Adipocyte (in vitro differentiated cells): ENCODE data around the gene CRB1.

Experiments
- DNase-seq: peaks from one replicate; pipeline ENCODE4 v3.0.0-alpha.2; 2015; ENCODE audit warnings: low read depth
- H3K27me3 ChIP-seq: replicated peaks from 2 replicates; pipeline ENCODE4 v1.7.0; 2013; ENCODE audit warnings: mild to moderate bottlenecking, low read length, moderate library complexity; ENCODE audit not compliant: control insufficient read depth, insufficient read depth
- H3K36me3 ChIP-seq: 2 replicates; pipeline ENCODE4 v1.7.0; 2013; ENCODE audit warnings: low read length, mild to moderate bottlenecking, moderate library complexity; ENCODE audit not compliant: control insufficient read depth, insufficient read depth, severe bottlenecking
- H3K4me1 ChIP-seq: 2 replicates; pipeline ENCODE4 v1.7.0; 2013; ENCODE audit warnings: mild to moderate bottlenecking, low read length, moderate library complexity; ENCODE audit not compliant: control insufficient read depth, insufficient read depth
- H3K4me3 ChIP-seq: 2 replicates; pipeline ENCODE4 v1.7.0; 2013; ENCODE audit warnings: mild to moderate bottlenecking, low read length, moderate library complexity
- H3K9ac ChIP-seq: 2 replicates; pipeline ENCODE4 v1.7.0; 2013; ENCODE audit warnings: mild to moderate bottlenecking, low read length, moderate library complexity
- H3K9me3 ChIP-seq: 2 replicates; pipeline ENCODE4 v1.7.0; 2013; ENCODE audit warnings: mild to moderate bottlenecking, low read length, moderate library complexity; ENCODE audit not compliant: control insufficient read depth

Gene CRB1

DNA sequence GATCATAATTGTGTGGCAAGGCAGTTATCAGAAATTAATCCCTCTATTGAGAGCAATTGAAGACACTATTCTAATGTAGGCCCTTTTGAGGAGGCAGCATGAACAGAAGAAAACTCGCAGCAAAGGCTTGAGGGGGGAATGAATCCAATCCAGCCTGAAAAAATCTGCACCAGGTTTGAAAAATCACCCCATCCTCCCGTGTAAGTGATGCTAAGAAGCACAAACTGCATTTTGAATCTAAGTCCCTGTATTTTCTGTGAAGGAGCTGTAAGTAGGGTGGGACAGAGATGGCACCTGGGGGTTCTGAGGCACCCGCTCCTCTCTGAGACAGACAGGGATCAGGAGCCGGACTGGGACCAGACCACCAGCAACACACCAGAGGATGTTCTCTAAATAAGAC is at the start of gene CRB1:
Gene CRB1, plus strand, starts transcription at position 241 of the 400 bp plus-strand sequence. CDS start 161 bp downstream, outside the sequence.
- H3K4me1 ChIP-seq: no peaks in the 10 kb centered on the region
- DNase-seq: no peak
- no peak within 1 kb of the TSS for H3K9ac ChIP-seq
- no peaks in the 10 kb centered on the region for H3K9me3 ChIP-seq
- no peaks in the 10 kb centered on the region for H3K36me3 ChIP-seq
- no peak within 1 kb of the TSS for H3K4me3 ChIP-seq
- H3K27me3 ChIP-seq: no peaks in the 10 kb centered on the region

GRCh38 chr1:197218857-197219256 is 49.2 kb upstream of the CRB1 start:
- H3K9ac ChIP-seq: no peak overlapping the region
- DNase-seq: no peak
- H3K27me3 ChIP-seq: no peaks in the 10 kb centered on the region
- no peak overlapping the region for H3K4me3 ChIP-seq
- no peaks in the 10 kb centered on the region for H3K36me3 ChIP-seq
- no peaks in the 10 kb centered on the region for H3K9me3 ChIP-seq
- H3K4me1 ChIP-seq: no peaks in the 10 kb centered on the region

DNA sequence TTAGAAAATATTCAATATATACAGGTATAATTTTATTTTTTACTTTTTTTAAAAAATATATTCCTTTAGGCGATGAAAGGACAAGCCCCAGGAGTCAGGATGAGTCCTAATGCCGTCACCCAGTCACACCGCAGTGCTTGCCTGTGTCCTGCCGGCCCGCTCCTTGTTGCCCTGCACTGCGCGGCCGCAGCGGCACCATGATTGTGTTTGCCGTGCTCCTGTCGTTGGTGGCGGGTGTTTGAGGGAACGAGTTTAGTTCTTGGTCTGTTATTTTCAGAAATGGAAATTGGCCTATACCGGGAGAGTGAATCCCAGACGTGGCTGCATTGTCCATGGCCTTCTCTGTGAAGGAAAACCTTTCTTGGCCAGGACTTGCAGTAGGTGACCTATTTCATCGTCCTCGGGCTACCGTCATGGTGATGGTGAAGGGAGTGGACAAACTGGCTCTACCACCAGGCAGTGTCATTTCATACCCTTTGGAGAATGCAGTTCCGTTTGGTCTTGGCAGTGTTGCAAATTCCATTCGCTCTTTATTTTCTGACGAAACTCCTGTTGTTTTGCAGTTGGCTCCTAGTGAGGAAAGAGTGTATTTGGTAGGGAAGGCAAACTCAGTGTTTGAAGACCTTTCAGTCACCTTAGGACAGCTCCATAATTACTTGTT is 45.9 kb upstream of the CRB1 start:
- no peaks in the 10 kb centered on the region for H3K27me3 ChIP-seq
- no peak overlapping the region for H3K9ac ChIP-seq
- H3K36me3 ChIP-seq: no peaks in the 10 kb centered on the region
- H3K4me3 ChIP-seq: no peak overlapping the region
- no peaks in the 10 kb centered on the region for H3K9me3 ChIP-seq
- no peaks in the 10 kb centered on the region for H3K4me1 ChIP-seq
- no peak for DNase-seq

- DNase-seq: no peak
- Histone ChIP-seq H3K27me3 (no peaks in the 10 kb centered on the region), H3K9ac (no peak overlapping the region), H3K4me1 (no peaks in the 10 kb centered on the region), H3K36me3 (no peaks in the 10 kb centered on the region), H3K4me3 (no peak overlapping the region), H3K9me3 (no peaks in the 10 kb centered on the region)
Observed at GRCh38 chr1:197222780-197223179, 45.3 kb upstream of the CRB1 start.

GRCh38 chr1:197224160-197224559 is 43.9 kb upstream of the CRB1 start:
- Histone ChIP-seq H3K4me1 (no peaks in the 10 kb centered on the region), H3K27me3 (no peaks in the 10 kb centered on the region), H3K9me3 (no peaks in the 10 kb centered on the region), H3K4me3 (no peak overlapping the region), H3K36me3 (no peaks in the 10 kb centered on the region), H3K9ac (no peak overlapping the region)
- DNase-seq: peak; percentile 56

DNA sequence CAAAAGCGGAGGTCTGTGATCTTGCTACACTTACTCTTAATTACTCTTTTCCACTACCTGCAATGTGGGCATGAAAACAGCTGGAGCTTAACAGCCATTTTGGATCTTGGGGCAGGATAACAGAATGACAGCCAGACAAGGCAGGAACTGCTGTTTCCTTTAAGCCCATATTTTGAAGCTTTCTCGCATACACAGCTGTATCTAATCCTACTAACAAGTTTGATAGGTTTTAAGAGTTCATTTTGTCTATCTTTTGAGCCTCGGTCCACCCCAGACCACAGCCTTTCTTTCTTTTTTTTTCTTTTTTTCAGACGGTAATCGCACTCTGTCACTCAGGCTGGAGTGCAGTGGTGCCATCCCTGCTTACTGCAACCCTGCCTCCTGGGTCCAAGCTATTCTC is 42.4 kb upstream of the CRB1 start:
- Histone ChIP-seq H3K9me3 (no peaks in the 10 kb centered on the region), H3K36me3 (no peaks in the 10 kb centered on the region), H3K9ac (no peak overlapping the region), H3K27me3 (no peaks in the 10 kb centered on the region), H3K4me1 (no peaks in the 10 kb centered on the region), H3K4me3 (no peak overlapping the region)
- no peak for DNase-seq

- Histone ChIP-seq H3K36me3 (no peaks in the 10 kb centered on the region), H3K4me1 (no peaks in the 10 kb centered on the region), H3K9me3 (no peaks in the 10 kb centered on the region), H3K4me3 (no peak overlapping the region), H3K27me3 (no peaks in the 10 kb centered on the region), H3K9ac (no peak overlapping the region)
- no peak for DNase-seq
Observed at GRCh38 chr1:197234581-197234980, 33.5 kb upstream of the CRB1 start.

DNA sequence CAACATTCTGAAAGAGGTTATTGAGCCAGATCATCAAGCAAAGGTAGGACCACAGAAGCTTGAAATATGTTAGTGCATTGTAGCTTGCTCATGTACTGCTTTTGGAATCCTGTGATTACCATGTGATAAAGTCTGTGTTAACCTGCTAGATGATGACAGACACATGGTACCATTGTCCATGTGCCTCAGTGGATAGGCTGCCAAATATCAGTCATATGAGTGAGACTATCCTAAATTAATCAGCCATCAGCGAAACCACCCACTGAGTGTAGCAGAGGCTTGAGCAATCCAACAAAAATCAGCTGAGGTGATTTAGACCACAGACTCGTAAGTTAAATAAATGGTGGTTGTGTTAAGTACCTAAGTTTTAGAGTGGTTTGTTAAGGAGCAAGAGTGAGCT is 32.7 kb upstream of the CRB1 start:
- Histone ChIP-seq H3K9ac (no peak overlapping the region), H3K27me3 (no peaks in the 10 kb centered on the region), H3K36me3 (no peaks in the 10 kb centered on the region), H3K4me1 (no peaks in the 10 kb centered on the region), H3K9me3 (no peaks in the 10 kb centered on the region), H3K4me3 (no peak overlapping the region)
- no peak for DNase-seq

GRCh38 chr1:197247465-197247864 is 20.6 kb upstream of the CRB1 start:
- H3K9ac ChIP-seq: no peak overlapping the region
- H3K4me1 ChIP-seq: no peaks in the 10 kb centered on the region
- no peak for DNase-seq
- no peaks in the 10 kb centered on the region for H3K36me3 ChIP-seq
- no peaks in the 10 kb centered on the region for H3K9me3 ChIP-seq
- H3K4me3 ChIP-seq: no peak overlapping the region
- no peaks in the 10 kb centered on the region for H3K27me3 ChIP-seq

GRCh38 chr1:197249324-197249723 is 18.7 kb upstream of the CRB1 start:
- no peaks in the 10 kb centered on the region for H3K27me3 ChIP-seq
- H3K36me3 ChIP-seq: no peaks in the 10 kb centered on the region
- no peak for DNase-seq
- H3K4me1 ChIP-seq: no peaks in the 10 kb centered on the region
- H3K9me3 ChIP-seq: no peaks in the 10 kb centered on the region
- no peak overlapping the region for H3K4me3 ChIP-seq
- H3K9ac ChIP-seq: no peak overlapping the region

- Histone ChIP-seq H3K27me3 (no peaks in the 10 kb centered on the region), H3K4me3 (no peak overlapping the region), H3K4me1 (no peaks in the 10 kb centered on the region), H3K9ac (no peak overlapping the region), H3K9me3 (no peaks in the 10 kb centered on the region), H3K36me3 (no peaks in the 10 kb centered on the region)
- no peak for DNase-seq
Observed at GRCh38 chr1:197250616-197251015, 17.4 kb upstream of the CRB1 start.

- Histone ChIP-seq H3K27me3 (no peaks in the 10 kb centered on the region), H3K4me3 (no peak overlapping the region), H3K4me1 (no peaks in the 10 kb centered on the region), H3K9me3 (no peaks in the 10 kb centered on the region), H3K9ac (no peak overlapping the region), H3K36me3 (no peaks in the 10 kb centered on the region)
- no peak for DNase-seq
Observed at GRCh38 chr1:197252973-197253372, 15.1 kb upstream of the CRB1 start.
